Uterus (tissue), 2 donors: Measurements from ENCODE around the gene CREB1.

Experiments used
- CTCF ChIP-seq, 4 experiments: fragments of 200-600 bp in 2 of 4; fragments of 450-650 bp in 2 of 4; sonication (generic) in 2 of 4; IDR thresholded peaks; one replicate each; pipeline ENCODE4 v1.5.1; 2016 to 2019; ENCODE audit warnings: antibody characterized with exemption in 4 of 4, mild to moderate bottlenecking in 2 of 4, moderate library complexity in 1 of 4
- POLR2A ChIP-seq, 2 donors: fragments of 450-650 bp; IDR thresholded peaks; one replicate each; pipeline ENCODE4 v1.6.1; 2016; ENCODE audit warnings: antibody characterized with exemption in 2 of 2, mild to moderate bottlenecking in 1 of 2, moderate library complexity in 1 of 2

DNA sequence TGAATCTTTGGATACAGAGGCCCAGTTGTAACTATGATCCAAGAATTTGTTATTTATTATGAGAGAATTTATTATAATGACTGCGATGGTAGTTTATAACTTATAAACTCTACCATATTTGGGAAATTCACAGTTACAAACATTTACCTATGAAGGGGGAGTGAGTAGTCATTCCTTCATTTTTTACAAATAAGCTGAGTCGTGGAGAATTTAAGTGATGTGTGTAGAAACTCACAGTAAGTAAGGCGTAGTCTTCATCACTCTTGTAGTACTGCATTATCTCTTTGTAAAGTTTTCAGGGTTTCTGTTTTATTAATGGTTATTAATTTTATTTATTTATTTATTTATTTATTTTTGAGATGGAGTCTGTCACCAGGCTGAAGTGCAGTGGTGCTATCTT, 13.5 kb downstream of the CREB1 start:
- no peak for TF ChIP-seq CTCF (IDR thresholded peaks at IDR 0.05)
- TF ChIP-seq POLR2A (IDR thresholded peaks at IDR 0.05), result no peak
